Activated CD8-positive, alpha-beta T cell treated with anti-CD3 and anti-CD28 coated beads for 36 hours (primary cell): ENCODE results near the gene GLCE. TPM values are rescaled to one million over a fixed set of nuclear protein-coding genes. Genes with fewer than 3 reads are reported as not detected.

Experiments
- ATAC-seq: fragments of 200-7000 bp; cut with Tn5 transposase; one replicate; pipeline ENCODE4 v1.10.0; 2021; ENCODE audit warnings: mild to moderate bottlenecking, moderate library complexity
- CTCF ChIA-PET: fragments of 350-600 bp; sonication (Branson Sonifier 250); formaldehyde crosslinking; loops from one replicate; lab custom pipeline; 2021; ENCODE audit warnings: antibody characterized with exemption; lab: Charles Lee
- POLR2A ChIA-PET: fragments of 350-600 bp; sonication (Branson Sonifier 250); formaldehyde crosslinking; loops from one replicate; lab custom pipeline; 2021; ENCODE audit warnings: antibody characterized with exemption; lab: Charles Lee
- DNase-seq: peaks from one replicate; pipeline ENCODE4 v3.0.0-alpha.2; 2020
- H3K27ac Mint-ChIP-seq: one replicate; pipeline ENCODE4 v1.8.0; 2021; ENCODE audit warnings: mild to moderate bottlenecking, mixed read lengths
- H3K27me3 Mint-ChIP-seq: one replicate; pipeline ENCODE4 v1.8.0; 2021; ENCODE audit warnings: mixed read lengths
- H3K36me3 Mint-ChIP-seq: one replicate; pipeline ENCODE4 v1.8.0; 2021; ENCODE audit warnings: low read depth, mixed read lengths
- H3K4me1 Mint-ChIP-seq: one replicate; pipeline ENCODE4 v1.8.0; 2021; ENCODE audit warnings: low read depth, mixed read lengths
- H3K4me3 Mint-ChIP-seq: one replicate; pipeline ENCODE4 v1.8.0; 2021; ENCODE audit warnings: mild to moderate bottlenecking, moderate library complexity, mixed read lengths
- H3K9me3 Mint-ChIP-seq: one replicate; pipeline ENCODE4 v1.8.0; 2021; ENCODE audit warnings: mixed read lengths
- intact Hi-C: fragments of 100-400 bp; cut with micrococcal nuclease; formaldehyde crosslinking; loops from one replicate; pipeline ENCODE4 v1.10.0; 2022
- total RNA-seq, 2 experiments: library from RNA; stranded (reverse); gene quantifications; one replicate each; pipeline ENCODE4 v1.2.3, GENCODE V29; 2021
- TF ChIP-seq, protein P1 (sequence below): fragments of 200-600 bp; IDR thresholded peaks from one replicate; pipeline ENCODE4 v1.8.0; 2022; ENCODE audit warnings: antibody characterized with exemption, mild to moderate bottlenecking

GLCE gene
- total RNA-seq, 2 experiments from 2014 or later, result 2.8 to 4.3 TPM

- ChIA-PET POLR2A (no interaction called here), CTCF (no interaction called here)
- H3K27ac Mint-ChIP-seq, result no peak overlapping the region
- H3K9me3 Mint-ChIP-seq, result no peaks in the 10 kb centered on the region
- no peaks in the 10 kb centered on the region for H3K4me1 Mint-ChIP-seq
- DNase-seq (no peak), ATAC-seq (no peak)
- TF ChIP-seq, protein P1, sequence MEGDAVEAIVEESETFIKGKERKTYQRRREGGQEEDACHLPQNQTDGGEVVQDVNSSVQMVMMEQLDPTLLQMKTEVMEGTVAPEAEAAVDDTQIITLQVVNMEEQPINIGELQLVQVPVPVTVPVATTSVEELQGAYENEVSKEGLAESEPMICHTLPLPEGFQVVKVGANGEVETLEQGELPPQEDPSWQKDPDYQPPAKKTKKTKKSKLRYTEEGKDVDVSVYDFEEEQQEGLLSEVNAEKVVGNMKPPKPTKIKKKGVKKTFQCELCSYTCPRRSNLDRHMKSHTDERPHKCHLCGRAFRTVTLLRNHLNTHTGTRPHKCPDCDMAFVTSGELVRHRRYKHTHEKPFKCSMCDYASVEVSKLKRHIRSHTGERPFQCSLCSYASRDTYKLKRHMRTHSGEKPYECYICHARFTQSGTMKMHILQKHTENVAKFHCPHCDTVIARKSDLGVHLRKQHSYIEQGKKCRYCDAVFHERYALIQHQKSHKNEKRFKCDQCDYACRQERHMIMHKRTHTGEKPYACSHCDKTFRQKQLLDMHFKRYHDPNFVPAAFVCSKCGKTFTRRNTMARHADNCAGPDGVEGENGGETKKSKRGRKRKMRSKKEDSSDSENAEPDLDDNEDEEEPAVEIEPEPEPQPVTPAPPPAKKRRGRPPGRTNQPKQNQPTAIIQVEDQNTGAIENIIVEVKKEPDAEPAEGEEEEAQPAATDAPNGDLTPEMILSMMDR, result no peak
- no peaks in the 10 kb centered on the region for H3K36me3 Mint-ChIP-seq
- H3K4me3 Mint-ChIP-seq, result no peak overlapping the region
- intact Hi-C loops, result no loop called here
- H3K27me3 Mint-ChIP-seq, result peaks cover 2% of the 10 kb centered on the region
These were observed 121.8 kb downstream of the GLCE start for GRCh38 chr15:69282104-69282743.

- H3K27me3 Mint-ChIP-seq, result no peaks in the 10 kb centered on the region
- H3K36me3 Mint-ChIP-seq, result no peaks in the 10 kb centered on the region
- no peaks in the 10 kb centered on the region for H3K9me3 Mint-ChIP-seq
- DNase-seq, result no peak
- POLR2A ChIA-PET, result interaction anchor here (0.6 kb wide), 1 partner anchor 814 kb away, joined by 3 read pairs; no protein-coding TSS in a partner anchor
- ATAC-seq, result no peak
- TF ChIP-seq, protein P1, result no peak
- H3K4me1 Mint-ChIP-seq, result no peaks in the 10 kb centered on the region
- CTCF ChIA-PET, result no interaction called here
- intact Hi-C loops, result no loop called here
- H3K27ac Mint-ChIP-seq, result no peak overlapping the region
- H3K4me3 Mint-ChIP-seq, result no peak overlapping the region
These were observed 125.4 kb downstream of the GLCE start for GRCh38 chr15:69285834-69286233.

- ATAC-seq, result no peak
- ChIA-PET CTCF (no interaction called here), POLR2A (no interaction called here)
These were observed 127.6 kb downstream of the GLCE start for GRCh38 chr15:69288011-69288410.

GRCh38 chr15:69288531-69289341, 128.3 kb downstream of the GLCE start:
- no peak for DNase-seq
- intact Hi-C loops, result no loop called here
- H3K4me1 Mint-ChIP-seq, result no peaks in the 10 kb centered on the region

More at GRCh38 chr15:69288011-69288410, 127.6 kb downstream of the GLCE start:
- Mint-ChIP-seq H3K4me1 (no peaks in the 10 kb centered on the region), H3K27ac (no peak overlapping the region), H3K4me3 (no peak overlapping the region), H3K9me3 (no peaks in the 10 kb centered on the region), H3K36me3 (no peaks in the 10 kb centered on the region), H3K27me3 (no peaks in the 10 kb centered on the region)
- TF ChIP-seq, protein P1, result no peak
- DNase-seq, result no peak
- intact Hi-C loops, result no loop called here

More at GRCh38 chr15:69288531-69289341, 128.3 kb downstream of the GLCE start:
- H3K9me3 Mint-ChIP-seq, result no peaks in the 10 kb centered on the region
- no peaks in the 10 kb centered on the region for H3K27me3 Mint-ChIP-seq
- H3K4me3 Mint-ChIP-seq, result no peak overlapping the region
- ChIA-PET POLR2A (no interaction called here), CTCF (no interaction called here)
- ATAC-seq, result no peak
- TF ChIP-seq, protein P1, result no peak
- H3K27ac Mint-ChIP-seq, result no peak overlapping the region
- no peaks in the 10 kb centered on the region for H3K36me3 Mint-ChIP-seq
